ENCODE measurements around the gene MRPL11. TPM values are rescaled to one million over a fixed set of nuclear protein-coding genes. Genes with fewer than 3 reads are reported as not detected.

Gene MRPL11
- total RNA-seq, 1 experiment from 2014 or later = 105 TPM

DNA sequence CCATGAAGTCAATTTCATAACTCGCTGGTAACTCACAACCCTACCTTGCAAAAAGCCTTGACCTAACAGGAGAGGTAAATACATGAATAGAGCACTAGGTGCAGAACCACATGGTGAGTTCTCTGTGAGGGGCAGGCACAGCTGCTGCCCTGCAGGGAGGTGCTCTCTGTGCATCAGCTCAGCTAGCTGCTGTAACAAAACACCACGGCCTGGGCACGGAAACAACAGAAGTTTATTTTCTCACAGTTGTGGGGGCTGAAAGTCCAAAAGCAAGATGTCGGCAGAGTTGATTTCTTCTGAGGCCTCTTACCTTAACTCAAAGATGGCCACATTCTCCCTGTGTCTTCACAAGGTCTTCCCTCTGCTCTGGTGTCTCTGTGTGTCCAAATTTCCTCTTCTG is 13.0 kb upstream of the MRPL11 start:
- Histone ChIP-seq H3K56ac (ENCODE audit: insufficient read length, low read depth, low read length) (no peak overlapping the region), H3K18ac (ENCODE audit: insufficient read length, low read depth, low read length) (no peak overlapping the region), H3K23me2 (ENCODE audit: insufficient read length, low read depth, low read length, poor library complexity, severe bottlenecking) (no peaks in the 10 kb centered on the region), H2AK5ac (ENCODE audit: insufficient read length, low read length) (no peak overlapping the region), H3K14ac (ENCODE audit: insufficient read depth, low read length) (no peak overlapping the region), H2AFZ (ENCODE audit: low read length) (no peak overlapping the region), H4K91ac (ENCODE audit: insufficient read length, low read depth, low read length) (no peak overlapping the region), H3K9ac (ENCODE audit: extremely low read depth, insufficient read length, low read length) (no peak overlapping the region), H3K4me1 (ENCODE audit: insufficient read depth, low read length) (no peaks in the 10 kb centered on the region), H2BK120ac (ENCODE audit: low read depth, low read length, poor library complexity, severe bottlenecking) (no peak overlapping the region), H2BK12ac (ENCODE audit: insufficient read length, low read depth, low read length) (no peak overlapping the region), H2BK20ac (ENCODE audit: low read depth, low read length, poor library complexity, severe bottlenecking) (no peak overlapping the region), H4K8ac (replicated peaks; ENCODE audit: insufficient read length, low read depth, low read length) (no peak overlapping the region), H4K5ac (ENCODE audit: insufficient read length, low read depth, low read length) (no peak overlapping the region), H3K79me2 (ENCODE audit: insufficient read depth, low read length) (no peaks in the 10 kb centered on the region), H4K20me1 (ENCODE audit: control insufficient read depth, insufficient read depth, insufficient read length) (no peaks in the 10 kb centered on the region), H3K4me2 (ENCODE audit: insufficient read depth, insufficient read length, low read length) (no peak overlapping the region), H3K79me1 (ENCODE audit: insufficient read depth, low read depth, low read length, poor library complexity, severe bottlenecking) (no peaks in the 10 kb centered on the region), H3T11ph (ENCODE audit: low read length) (no peak overlapping the region), H3K4ac (ENCODE audit: low read depth, low read length) (no peak overlapping the region), H2BK5ac (ENCODE audit: insufficient read length, low read length) (no peak overlapping the region), H3K27ac (ENCODE audit: insufficient read length, low read depth, low read length) (no peak overlapping the region), H3K9me3 (ENCODE audit: control insufficient read depth, low read depth, low read length) (peaks cover 7% of the 10 kb centered on the region), H3K23ac (ENCODE audit: insufficient read length, low read depth, low read length) (peak overlapping the region; percentile 79), H3K27me3 (ENCODE audit: insufficient read depth, low read length) (no peaks in the 10 kb centered on the region), H2BK15ac (ENCODE audit: low read depth, low read length) (no peak overlapping the region)
- WGBS (ENCODE audit: extremely low coverage, insufficient read length, low lambda C conversion rate) = no CpG with 5 or more reads among the region's 4 CpGs
- peaks cover 0 to 6% of the 10 kb centered on the region in 2 experiments; a peak in 1 of 5 replicates for H3K9me3 Mint-ChIP-seq
- DNase-seq = no peak
- H3K36me3 Mint-ChIP-seq (ENCODE audit: insufficient read depth in 1 of 3, low read depth in 3 of 3) = peaks cover 0 to 5% (median 0%) of the 10 kb centered on the region in 3 experiments; a peak in 2 of 7 replicates
- no peak overlapping the region for H3K4me3 Mint-ChIP-seq
- TF ChIP-seq, protein P1, sequence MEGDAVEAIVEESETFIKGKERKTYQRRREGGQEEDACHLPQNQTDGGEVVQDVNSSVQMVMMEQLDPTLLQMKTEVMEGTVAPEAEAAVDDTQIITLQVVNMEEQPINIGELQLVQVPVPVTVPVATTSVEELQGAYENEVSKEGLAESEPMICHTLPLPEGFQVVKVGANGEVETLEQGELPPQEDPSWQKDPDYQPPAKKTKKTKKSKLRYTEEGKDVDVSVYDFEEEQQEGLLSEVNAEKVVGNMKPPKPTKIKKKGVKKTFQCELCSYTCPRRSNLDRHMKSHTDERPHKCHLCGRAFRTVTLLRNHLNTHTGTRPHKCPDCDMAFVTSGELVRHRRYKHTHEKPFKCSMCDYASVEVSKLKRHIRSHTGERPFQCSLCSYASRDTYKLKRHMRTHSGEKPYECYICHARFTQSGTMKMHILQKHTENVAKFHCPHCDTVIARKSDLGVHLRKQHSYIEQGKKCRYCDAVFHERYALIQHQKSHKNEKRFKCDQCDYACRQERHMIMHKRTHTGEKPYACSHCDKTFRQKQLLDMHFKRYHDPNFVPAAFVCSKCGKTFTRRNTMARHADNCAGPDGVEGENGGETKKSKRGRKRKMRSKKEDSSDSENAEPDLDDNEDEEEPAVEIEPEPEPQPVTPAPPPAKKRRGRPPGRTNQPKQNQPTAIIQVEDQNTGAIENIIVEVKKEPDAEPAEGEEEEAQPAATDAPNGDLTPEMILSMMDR (conservative IDR thresholded peaks at IDR 0.05) = no peak
- H3K27me3 Mint-ChIP-seq (ENCODE audit: low read depth) = peaks cover 12% of the 10 kb centered on the region
- H3K4me1 Mint-ChIP-seq = peaks cover 15 to 30% of the 10 kb centered on the region in 2 experiments
- no peak overlapping the region for H3K27ac Mint-ChIP-seq
